ENCODE measurements around the gene TRIB2. TPM values are rescaled to one million over a fixed set of nuclear protein-coding genes. Genes with fewer than 3 reads are reported as not detected.

The TRIB2 gene
- total and polyA plus RNA-seq, 2 donors (not counting 3 experiments of a cell fraction or from before 2014, with no cell fraction given): 15.8 to 20.5 TPM

- no TSS peak for BruUV-seq (replicated peaks)
- Histone ChIP-seq H3K9me1 (replicated peaks; ENCODE audit: control insufficient read depth, extremely low read depth, insufficient read depth, low read length) (no peaks in the 10 kb centered on the region), H2AFZ (ENCODE audit: low read depth, low read length) (no peak overlapping the region), H3K9me3 (replicated peaks; ENCODE audit: control insufficient read depth, insufficient read depth, low read length) (no peaks in the 10 kb centered on the region), H3K79me2 (ENCODE audit: control insufficient read depth, insufficient read depth, low read length) (no peaks in the 10 kb centered on the region), H3K27me3 (ENCODE audit: control insufficient read depth in 2 of 2, insufficient read depth in 2 of 2, low read length in 2 of 2) (no peaks in the 10 kb centered on the region), H3K4me1 (ENCODE audit: control insufficient read depth, extremely low read depth, insufficient read depth, low read length) (peaks cover 30% of the 10 kb centered on the region), H3K4me3 (replicated peaks in 1 of 3; ENCODE audit: insufficient read depth in 1 of 3, low read depth in 1 of 3, low read length in 3 of 3) (no peak overlapping the region), H3K9ac (replicated peaks; ENCODE audit: extremely low read depth, insufficient read depth, low read length) (no peak overlapping the region), H3K4me2 (ENCODE audit: insufficient read depth, low read length) (peak overlapping the region; percentile 33), H4K20me1 (replicated peaks; ENCODE audit: control insufficient read depth, extremely low read depth, insufficient read depth, low read length) (no peaks in the 10 kb centered on the region), H3K36me3 (ENCODE audit: control insufficient read depth in 2 of 2, extremely low read depth in 1 of 2, insufficient read depth in 2 of 2, low read length in 2 of 2) (no peaks in the 10 kb centered on the region), H3K27ac (ENCODE audit: insufficient read depth, low read depth, low read length) (peak overlapping the region; percentile 48)
- dilution Hi-C loops (cut with MboI; ENCODE audit: extremely low pct_ligation_motif_present, low sequenced_read_pairs): loop anchor here (25.0 kb wide), 1 partner anchor 153 kb away; no protein-coding TSS in a partner anchor
- DNase-seq (ENCODE audit: low read depth, low spot score) (no peak), FAIRE-seq (no peak)
- TF ChIP-seq MAX (IDR thresholded peaks at IDR 0.05; ENCODE audit: insufficient read depth, insufficient read length): no peak
- no peak for TF ChIP-seq MYC (IDR thresholded peaks at IDR 0.05; ENCODE audit: low read depth, low read length)
- TF ChIP-seq GATA2 (IDR thresholded peaks at IDR 0.05; ENCODE audit: insufficient read depth, insufficient read length, low read depth, low read length): peak; percentile 62
- TF ChIP-seq JUN (IDR thresholded peaks at IDR 0.05; ENCODE audit: borderline replicate concordance, insufficient read depth, insufficient read length, low read depth): no peak
- TF ChIP-seq POLR2AphosphoS5 (IDR thresholded peaks at IDR 0.05; ENCODE audit: insufficient read depth, low read depth, low read length): peak; percentile 22
- no peak for TF ChIP-seq EZH2 (IDR thresholded peaks at IDR 0.05; ENCODE audit: borderline replicate concordance, low read depth, low read length, severe bottlenecking)
- intact Hi-C loops (cut with micrococcal nuclease): loop anchor here (1.0 to 5.0 kb wide), 14 partner anchors 12 to 885 kb away; no protein-coding TSS in a partner anchor
- CTCF ChIA-PET: interaction anchor here (0.6 to 4.2 kb wide), 49 partner anchors 9 to 886 kb away, joined by 3 to 172 read pairs (median 6); no protein-coding TSS in a partner anchor
- POLR2A ChIA-PET: interaction anchor here (1.0 to 1.4 kb wide), 3 partner anchors 161 to 390 kb away, joined by 3 to 5 read pairs (median 4); no protein-coding TSS in a partner anchor
These were observed 1.3 kb upstream of the TRIB2 start for GRCh38 chr2:12715258-12716031.
